Femur (tissue), 1 donor: ENCODE data around the gene ELAVL1.

Experiments
- DNase-seq: peaks from one replicate; pipeline ENCODE4 v3.0.0-alpha.2; 2017

Gene ELAVL1

DNA sequence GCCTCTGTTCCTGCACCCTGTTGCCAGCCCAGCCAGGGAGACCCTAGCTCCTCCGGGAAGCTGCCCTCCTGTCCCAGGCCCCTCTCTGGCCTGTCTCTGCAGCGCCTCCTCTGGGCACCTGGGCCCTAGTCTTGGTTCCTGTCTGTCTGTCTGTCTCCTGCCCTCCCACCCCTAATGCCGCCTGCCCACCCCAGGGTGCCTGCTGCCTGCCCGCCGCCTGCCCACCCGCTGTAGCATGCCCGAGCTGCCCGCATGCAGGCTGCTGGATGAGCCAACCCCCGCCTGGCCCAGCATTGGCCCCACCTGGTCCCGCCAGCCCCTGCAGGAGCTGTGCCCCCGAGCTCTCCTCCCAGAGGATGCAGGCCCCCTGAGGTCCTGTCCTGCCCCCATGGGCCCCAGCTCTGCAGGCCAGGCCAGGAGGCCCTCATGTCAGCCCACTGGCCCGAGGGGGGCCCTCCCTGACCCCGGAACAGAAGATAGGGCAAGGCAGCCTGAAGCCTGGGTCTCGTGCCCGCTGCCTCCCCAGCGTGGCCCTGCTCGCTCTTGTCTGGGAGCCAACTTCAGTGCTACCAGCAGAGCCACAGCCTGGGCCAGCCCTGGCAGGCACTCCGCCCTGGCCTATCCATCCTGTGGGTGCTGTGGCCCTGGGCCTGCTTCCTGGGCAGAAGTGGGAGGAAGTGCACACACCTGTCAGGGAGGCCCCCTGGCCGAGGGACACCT, 96.5 kb downstream of the ELAVL1 start:
- DNase-seq, result no peak
